A549 treated with Hydrocortisone at 1 μM for 4 hours (cell line): ENCODE measurements around the gene SOX12. TPM values are rescaled to one million over a fixed set of nuclear protein-coding genes. Genes with fewer than 3 reads are reported as not detected.

Source experiments
- total RNA-seq: library from RNA; stranded (reverse); fragments of 200-300 nt; extraction: Qiagen RNA extraction; gene quantifications from 5 replicates; pipeline ENCODE4 v1.2.3, GENCODE V29; 2022

The SOX12 gene
- total RNA-seq, result 20.3 to 26.2 TPM (median 23.6 TPM) in 5 replicates

GRCh38 chr20:325045-325888, at the start of gene SOX12:
Gene SOX12, plus strand, starts transcription at chr20:325552. Its CDS starts 373 bp downstream, at chr20:325925.

GRCh38 chr20:290084-290831, 35.1 kb upstream of the SOX12 start, which contains the start of gene C20orf96:
Gene C20orf96, minus strand, starts transcription at chr20:290750. Its CDS starts 140 bp downstream, at chr20:290610.

GRCh38 chr20:297098-297924, 28.0 kb upstream of the SOX12 start, which contains the start of gene ZCCHC3:
Gene ZCCHC3, plus strand, starts transcription at chr20:297570. Its CDS starts 17 bp downstream, at chr20:297587.

GRCh38 chr20:346640-347316, 21.4 kb downstream of the SOX12 start, which contains the start of gene NRSN2:
Gene NRSN2, plus strand, starts transcription at chr20:347111. Its CDS starts 2,533 bp downstream, at chr20:349644.

Other genes with a start within 250 kb of the SOX12 start
- gene DEFB125, start 237.9 kb upstream of the SOX12 start, total RNA-seq, result not detected in 5 replicates
- gene DEFB126, start 183.0 kb upstream of the SOX12 start, total RNA-seq, result not detected in 5 replicates
- not detected in 5 replicates for gene DEFB127, start 168.1 kb upstream of the SOX12 start, total RNA-seq
- not detected in 5 replicates for gene DEFB128, start 135.8 kb upstream of the SOX12 start, total RNA-seq
- gene DEFB129, start 98.3 kb upstream of the SOX12 start, total RNA-seq, result not detected in 5 replicates
- not detected in 5 replicates for gene DEFB132, start 67.8 kb upstream of the SOX12 start, total RNA-seq
- 10.8 to 12.6 TPM (median 11.2 TPM) in 5 replicates for gene C20orf96, start 34.8 kb upstream of the SOX12 start, total RNA-seq
- 19.9 to 22.0 TPM (median 21.2 TPM) in 5 replicates for gene ZCCHC3, start 28.0 kb upstream of the SOX12 start, total RNA-seq
- 58.3 to 63.1 TPM (median 60.3 TPM) in 5 replicates for gene NRSN2, start 21.6 kb downstream of the SOX12 start, total RNA-seq
- gene TRIB3, start 55.2 kb downstream of the SOX12 start, total RNA-seq, result 51.3 to 61.5 TPM (median 58.9 TPM) in 5 replicates
- gene RBCK1, start 82.7 kb downstream of the SOX12 start, total RNA-seq, result 104 to 141 TPM (median 138 TPM) in 5 replicates
- 32.6 to 35.7 TPM (median 34.4 TPM) in 5 replicates for gene TBC1D20, start 137.0 kb downstream of the SOX12 start, total RNA-seq
- gene CSNK2A1, start 218.2 kb downstream of the SOX12 start, total RNA-seq, result 124 to 171 TPM (median 148 TPM) in 5 replicates